OCI-LY7 (cell line): Measurements from ENCODE around the gene MAP7D3.

Experiments
- EZH2phosphoT487 ChIP-seq: fragments of 200-600 bp; sonication (generic); IDR thresholded peaks from 2 replicates; pipeline ENCODE4 v1.6.1; 2018; ENCODE audit warnings: low read depth, borderline replicate concordance, mild to moderate bottlenecking, mixed run types, antibody characterized with exemption, low read length, moderate library complexity, mixed read lengths
- TF ChIP-seq, protein P1 (sequence below): fragments of 200-600 bp; sonication (generic); conservative IDR thresholded peaks from 2 replicates; pipeline ENCODE4 v1.5.1; 2014; ENCODE audit warnings: mild to moderate bottlenecking, antibody characterized with exemption, low read length, moderate library complexity, mixed read lengths

DNA sequence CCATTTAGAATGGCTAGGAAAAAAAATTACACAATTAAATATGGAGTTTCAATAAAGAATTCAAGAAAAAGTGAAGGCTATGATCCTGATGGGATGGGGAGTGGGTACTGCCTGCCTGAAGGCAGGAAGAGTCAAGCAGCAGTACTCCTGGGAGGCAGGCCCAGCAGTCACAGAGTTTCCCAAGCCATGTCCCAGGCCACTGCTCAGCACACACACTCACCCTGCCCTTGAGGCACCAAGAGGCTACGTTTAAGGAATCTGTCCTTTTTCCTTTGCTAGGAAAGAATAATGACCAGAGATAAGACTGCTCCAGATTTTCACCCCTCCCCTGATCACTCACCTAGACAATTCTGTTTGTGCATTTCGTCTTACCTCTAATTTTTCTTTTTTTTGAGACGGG is 30.2 kb downstream of the MAP7D3 start:
- TF ChIP-seq, protein P1, sequence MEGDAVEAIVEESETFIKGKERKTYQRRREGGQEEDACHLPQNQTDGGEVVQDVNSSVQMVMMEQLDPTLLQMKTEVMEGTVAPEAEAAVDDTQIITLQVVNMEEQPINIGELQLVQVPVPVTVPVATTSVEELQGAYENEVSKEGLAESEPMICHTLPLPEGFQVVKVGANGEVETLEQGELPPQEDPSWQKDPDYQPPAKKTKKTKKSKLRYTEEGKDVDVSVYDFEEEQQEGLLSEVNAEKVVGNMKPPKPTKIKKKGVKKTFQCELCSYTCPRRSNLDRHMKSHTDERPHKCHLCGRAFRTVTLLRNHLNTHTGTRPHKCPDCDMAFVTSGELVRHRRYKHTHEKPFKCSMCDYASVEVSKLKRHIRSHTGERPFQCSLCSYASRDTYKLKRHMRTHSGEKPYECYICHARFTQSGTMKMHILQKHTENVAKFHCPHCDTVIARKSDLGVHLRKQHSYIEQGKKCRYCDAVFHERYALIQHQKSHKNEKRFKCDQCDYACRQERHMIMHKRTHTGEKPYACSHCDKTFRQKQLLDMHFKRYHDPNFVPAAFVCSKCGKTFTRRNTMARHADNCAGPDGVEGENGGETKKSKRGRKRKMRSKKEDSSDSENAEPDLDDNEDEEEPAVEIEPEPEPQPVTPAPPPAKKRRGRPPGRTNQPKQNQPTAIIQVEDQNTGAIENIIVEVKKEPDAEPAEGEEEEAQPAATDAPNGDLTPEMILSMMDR = no peak
- TF ChIP-seq EZH2phosphoT487 = no peak
